Measurements from ENCODE around the gene HS1BP3.

The HS1BP3 gene

GRCh38 chr2:20615068-20615465, 35.8 kb downstream of the HS1BP3 start:
- DNase-seq, result no peak

DNA sequence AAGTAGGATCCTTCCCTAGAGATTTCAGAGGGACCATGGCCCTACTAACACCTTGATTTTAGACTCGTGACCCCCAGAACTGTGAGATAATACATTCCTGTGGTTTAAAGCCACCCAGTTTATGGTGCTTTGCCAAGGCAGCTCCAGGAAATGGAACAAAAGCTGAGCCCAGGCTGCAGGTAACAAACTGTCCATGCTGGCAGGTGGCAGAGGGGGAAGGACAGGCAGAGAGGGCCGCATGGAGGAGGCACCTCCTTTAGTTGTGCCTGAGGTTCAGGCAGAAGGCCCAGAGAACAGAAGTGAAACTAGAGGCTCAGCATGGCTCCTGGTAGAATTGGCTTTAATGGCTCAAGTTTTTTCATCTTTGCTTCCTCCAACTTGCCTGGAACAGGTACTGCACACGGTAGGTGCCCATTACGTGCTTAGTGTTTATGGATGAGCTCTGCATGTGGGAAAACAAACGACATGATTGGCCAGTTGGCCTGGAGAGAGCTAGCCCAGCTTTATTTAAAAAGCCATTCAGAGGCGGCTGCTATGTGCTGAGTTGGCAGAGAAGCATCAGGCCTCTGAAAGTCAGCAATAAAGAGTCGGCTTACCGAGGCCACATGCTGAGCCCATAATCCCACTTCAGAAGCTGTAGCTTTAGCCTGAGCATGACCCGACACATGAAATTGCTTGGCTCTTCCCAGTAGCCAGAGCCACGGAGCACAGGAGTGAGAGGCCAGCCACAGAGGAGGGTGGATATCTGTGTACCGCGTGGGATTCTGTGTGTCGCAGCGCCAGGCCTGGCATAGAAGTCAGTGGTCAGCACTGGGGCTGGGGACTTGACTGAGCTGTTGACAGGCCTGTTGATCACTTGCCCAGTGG, 36.5 kb downstream of the HS1BP3 start:
- DNase-seq, result no peak

GRCh38 chr2:20612925-20613916, 37.7 kb downstream of the HS1BP3 start:
- DNase-seq, result no peak

DNA sequence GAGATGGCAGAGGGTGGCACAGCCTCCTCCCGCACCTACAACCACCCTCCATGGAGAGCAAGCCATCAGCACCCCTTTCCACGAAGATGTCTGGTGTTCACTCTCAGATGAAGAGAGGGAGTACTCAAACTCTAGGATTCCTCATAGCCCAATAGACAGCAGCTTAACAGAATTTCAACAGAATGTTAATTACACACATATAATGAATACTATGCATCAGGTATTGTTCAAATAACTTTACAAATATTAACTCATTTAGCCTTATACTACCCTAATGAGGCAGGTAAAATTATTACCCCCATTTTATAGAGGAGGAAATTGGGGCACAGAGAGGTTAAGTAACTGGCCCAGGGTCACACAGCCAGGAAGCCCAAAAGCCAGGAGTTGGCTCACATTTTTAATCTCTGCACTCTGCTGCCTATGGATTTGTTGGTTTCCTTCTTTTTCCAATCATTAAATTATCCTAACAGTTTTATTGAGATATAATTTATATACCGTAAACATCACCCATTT, 39.0 kb downstream of the HS1BP3 start:
- no peak for DNase-seq

DNA sequence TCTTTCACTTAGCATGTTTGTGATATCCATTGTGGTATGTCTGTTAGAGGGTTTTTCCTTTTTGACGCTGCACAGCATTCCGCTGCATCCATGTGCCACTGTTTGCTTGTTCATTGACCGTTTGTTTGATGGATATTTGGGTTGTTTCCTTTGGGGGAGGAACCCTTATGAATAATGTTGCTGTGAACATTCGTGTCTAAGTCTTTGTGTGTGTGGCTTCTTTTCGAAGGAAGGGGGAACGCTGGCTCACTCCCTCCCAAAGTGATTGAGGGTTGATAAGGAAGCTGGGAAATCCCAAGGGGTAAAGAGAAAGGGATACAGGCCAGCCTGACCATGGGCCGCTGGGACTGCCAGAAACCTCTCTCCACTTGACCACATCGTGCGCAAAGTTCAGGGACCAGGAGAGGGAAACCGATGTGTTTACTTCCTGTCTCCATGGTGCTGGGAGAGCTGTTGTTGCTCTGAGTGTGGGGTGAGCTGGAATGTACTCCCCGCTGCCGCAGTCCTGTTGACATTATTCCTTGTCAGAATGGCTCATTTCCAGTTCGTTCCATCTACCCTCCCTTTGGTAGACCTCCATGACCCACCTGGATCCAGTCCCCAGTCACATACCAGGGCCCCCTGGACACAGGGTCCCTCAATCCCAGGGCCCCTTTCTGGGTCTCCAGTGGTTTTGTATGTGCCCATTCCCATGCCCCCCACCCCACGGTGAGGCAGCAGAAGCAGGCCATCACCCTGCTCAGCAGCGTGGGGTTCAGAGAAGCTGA, 39.6 kb downstream of the HS1BP3 start:
- no peak for DNase-seq

- no peak for DNase-seq
Observed at GRCh38 chr2:20609995-20610357, 40.9 kb downstream of the HS1BP3 start.

- no peak for DNase-seq
Observed at GRCh38 chr2:20609349-20609994, 41.4 kb downstream of the HS1BP3 start.

- no peak for DNase-seq
Observed at GRCh38 chr2:20608666-20609348, 42.1 kb downstream of the HS1BP3 start.

DNA sequence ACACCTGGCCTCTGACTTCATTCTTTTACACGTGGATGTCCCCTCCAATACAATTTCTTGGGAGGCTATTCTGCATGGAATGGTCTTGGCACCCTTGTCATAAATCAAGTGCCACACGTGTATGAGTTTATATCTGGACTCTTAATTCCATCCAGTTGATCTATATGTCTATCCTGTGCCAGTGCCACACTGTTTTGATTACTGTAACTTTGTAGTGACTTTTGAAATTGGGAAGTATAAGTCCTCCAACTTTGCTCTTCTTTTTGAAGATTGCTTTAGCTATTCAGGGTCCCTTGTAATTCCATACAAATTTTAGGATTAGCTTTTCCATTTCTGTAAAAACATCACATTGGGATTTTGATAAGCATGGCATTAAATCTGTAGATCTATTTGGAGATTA, 43.5 kb downstream of the HS1BP3 start:
- DNase-seq, result no peak

- DNase-seq, result no peak
Observed at GRCh38 chr2:20606198-20606597, 44.7 kb downstream of the HS1BP3 start.

GRCh38 chr2:20604951-20605381, 45.9 kb downstream of the HS1BP3 start:
- no peak for DNase-seq

- DNase-seq, result no peak
Observed at GRCh38 chr2:20604401-20604911, 46.4 kb downstream of the HS1BP3 start.

- DNase-seq, result no peak
Observed at GRCh38 chr2:20603791-20604190, 47.1 kb downstream of the HS1BP3 start.

- no peak for DNase-seq
Observed at GRCh38 chr2:20602803-20603202, 48.1 kb downstream of the HS1BP3 start.

DNA sequence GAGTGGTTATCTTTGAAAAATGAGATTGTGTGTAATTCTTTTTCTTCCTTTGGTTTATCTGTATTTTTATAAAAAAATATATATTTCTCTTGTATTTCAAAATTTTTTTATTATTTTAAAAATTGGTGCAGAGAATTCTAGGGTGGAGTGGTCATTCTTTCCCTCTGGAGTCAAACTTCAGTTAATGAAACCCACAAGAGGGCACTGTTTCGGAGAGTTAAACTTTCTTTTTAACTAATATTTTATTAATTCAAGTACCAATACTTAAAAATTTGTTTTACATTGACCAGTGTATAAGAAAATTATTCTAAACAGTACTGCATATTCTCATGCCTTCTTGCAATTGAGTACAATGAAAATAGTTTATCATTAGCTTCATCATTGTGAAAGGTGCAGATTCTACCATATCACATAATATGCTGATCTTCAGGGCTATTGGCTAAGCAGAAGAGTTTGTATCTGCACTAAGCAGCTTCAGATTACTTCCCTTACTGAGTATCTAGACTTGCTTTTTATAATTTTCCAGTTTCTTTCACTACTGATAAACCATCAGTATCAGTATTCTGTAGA, 50.1 kb downstream of the HS1BP3 start:
- DNase-seq, result no peak

- no peak for DNase-seq
Observed at GRCh38 chr2:20599861-20600461, 50.9 kb downstream of the HS1BP3 start.

- DNase-seq, result peak; percentile 2
Observed at GRCh38 chr2:20599001-20599600, 51.8 kb downstream of the HS1BP3 start.

DNA sequence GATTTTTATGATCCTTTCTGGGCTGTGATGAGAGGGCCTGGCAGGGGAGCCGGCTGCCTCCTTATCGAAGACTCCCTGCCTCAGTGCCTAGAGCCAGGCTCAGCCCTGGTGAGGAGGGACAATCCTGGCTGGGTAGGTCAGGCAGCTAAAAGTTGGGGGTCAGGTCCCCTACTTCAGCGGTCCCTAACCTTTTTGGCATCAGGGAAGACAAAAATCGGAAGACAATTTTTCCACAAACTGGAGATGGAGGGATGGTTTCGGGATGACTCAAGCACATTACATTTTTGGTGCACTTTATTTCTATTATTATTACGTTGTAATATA, 53.1 kb downstream of the HS1BP3 start:
- DNase-seq, result no peak

DNA sequence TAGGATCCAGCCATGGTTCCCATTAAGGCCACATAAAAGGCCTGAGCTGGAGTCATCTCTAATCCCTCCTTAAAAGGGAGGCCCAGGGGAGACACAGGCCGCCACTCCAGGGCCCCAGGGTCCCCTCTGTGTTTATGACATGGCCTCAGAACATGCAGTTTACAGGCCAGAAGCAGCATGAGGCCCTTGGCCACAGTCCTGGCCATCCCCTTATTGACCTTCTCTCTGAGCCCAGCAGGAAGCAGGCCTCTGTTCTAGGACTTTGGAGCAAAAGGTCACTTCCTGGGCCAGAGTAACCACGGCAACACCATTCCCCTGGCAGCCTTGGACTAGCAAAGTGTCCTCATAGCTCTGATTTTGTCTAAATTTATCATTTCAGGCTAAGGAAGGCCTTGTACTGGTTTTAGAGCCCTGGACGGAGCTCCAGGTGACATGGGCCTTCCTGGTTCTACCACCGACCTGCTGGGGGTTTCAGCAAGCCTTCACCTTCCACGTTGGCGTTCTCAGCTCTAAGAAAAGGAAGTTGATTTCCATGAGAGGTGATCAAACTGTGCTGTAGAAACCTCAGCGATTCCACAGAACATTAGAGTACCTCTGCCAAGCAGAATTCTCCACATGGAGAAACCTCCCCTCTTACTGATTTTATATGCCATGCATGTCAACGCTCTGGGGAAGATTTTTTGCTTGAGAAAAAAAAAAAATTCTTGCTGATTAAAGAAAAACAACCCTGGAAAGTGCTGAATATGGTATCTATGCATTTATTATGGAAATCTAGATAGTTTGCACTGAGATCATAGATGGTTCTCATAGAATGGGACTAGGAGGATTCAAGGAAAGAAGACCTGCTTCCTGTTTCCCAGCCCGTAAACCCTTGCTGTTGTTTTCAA, 53.7 kb downstream of the HS1BP3 start:
- DNase-seq, result peak; percentile 11

Measured in activated T-cell treated with anti-CD3 and anti-CD28 coated beads, Interleukin-2, amount 50 U/mL, for 1 hour (primary cell).